Heart right ventricle (tissue), 16 donors: ENCODE measurements around the gene TMEM79. TPM values are rescaled to one million over a fixed set of nuclear protein-coding genes. Genes with fewer than 3 reads are reported as not detected.

ENCODE experiments used
- ATAC-seq, 8 donors: fragments of 200-7000 bp; cut with Tn5 transposase; one replicate each; pipeline ENCODE4 v1.9.1; 2020; ENCODE audit warnings: mild to moderate bottlenecking in 8 of 8, moderate library complexity in 8 of 8, moderate number of reproducible peaks in 1 of 8
- DNase-seq, 2 donors: peaks; one replicate each; pipeline ENCODE4 v3.0.0-alpha.2; 2020
- H3K27ac ChIP-seq, 10 donors: fragments of 200-600 bp; sonication (generic) in 2 of 10; one replicate each; pipeline versions ENCODE4 v1.5.0 to v1.8.0; 2020 to 2022; ENCODE audit warnings: mild to moderate bottlenecking in 3 of 10
- H3K27me3 ChIP-seq, 7 donors: fragments of 200-600 bp; one replicate each; pipeline ENCODE4 v1.8.0; 2021 to 2022; ENCODE audit warnings: mild to moderate bottlenecking in 2 of 7
- H3K36me3 ChIP-seq, 9 donors: fragments of 200-600 bp; sonication (generic) in 1 of 9; one replicate each; pipeline versions ENCODE4 v1.5.0 to v1.8.0; 2020 to 2022; ENCODE audit warnings: mild to moderate bottlenecking in 2 of 9
- H3K4me1 ChIP-seq, 9 donors: fragments of 200-600 bp; sonication (generic) in 1 of 9; one replicate each; pipeline versions ENCODE4 v1.5.0 to v1.8.0; 2020 to 2022; ENCODE audit warnings: mild to moderate bottlenecking in 4 of 9
- H3K4me3 ChIP-seq, 10 donors: fragments of 200-600 bp; sonication (generic) in 2 of 10; one replicate each; pipeline versions ENCODE4 v1.5.0 to v1.8.0; 2020 to 2022; ENCODE audit warnings: mild to moderate bottlenecking in 7 of 10, moderate library complexity in 2 of 10
- H3K9me3 ChIP-seq, 11 donors: fragments of 200-600 bp in 10 of 11; sonication (generic) in 2 of 11; one replicate each; pipeline versions ENCODE4 v1.5.0 to v1.8.0; 2013 to 2022; ENCODE audit warnings: mild to moderate bottlenecking in 2 of 11, control low read depth in 1 of 11, moderate library complexity in 1 of 11
- WGBS, 2 donors: extraction: QIAGEN DNeasy Blood & Tissue Kit; methylation state at CpG; one replicate each; pipeline ENCODE4 v1.1.7; 2013; ENCODE audit warnings: inconsistent platforms in 1 of 2; 5-methylcytosine and 5-hydroxymethylcytosine counted together
- intact Hi-C, 10 donors: fragments of 100-400 bp; cut with DNase I; formaldehyde crosslinking; loops; one replicate each; pipeline versions ENCODE4 v1.11.1 to v1.14.2; 2022
- polyA plus RNA-seq, 2 donors: library from polyadenylated mRNA; stranded (reverse); fragments of 200-250 nt; gene quantifications; one replicate each; pipeline ENCODE4 v1.2.3, GENCODE V29; 2013
- total RNA-seq, 10 donors: library from RNA; stranded (reverse); fragmentation: NEBNext Ultra II Directional in 3 of 10; extraction: Animal tissue kit (Norgen Biotek cat#: 25700) in 3 of 10; gene quantifications; one replicate each; pipeline versions ENCODE4 v1.2.1 to v1.2.4, GENCODE V29; 2021 to 2023
- TF ChIP-seq, protein P1 (sequence below), 9 donors: fragments of 200-600 bp; sonication (generic) in 2 of 9; IDR thresholded peaks; one replicate each; pipeline versions ENCODE4 v1.5.0 to v1.8.0; 2021 to 2022; ENCODE audit warnings: antibody characterized with exemption in 9 of 9, mild to moderate bottlenecking in 5 of 9, moderate library complexity in 1 of 9
- donor health status: Arrhythmogenic right ventricular cardiomyopathy.
- donor health status: ischemic (EF 13 %, LVEDD 7.1; RV severe dilation, severe dysfunction).
- donor health status: healthy with polysubstance abuse.
- donor health status: DM: no; HTN: yes; CAD: no.
- donor health status: DM: no; HTN: no; CAD: no.
- donor health status: ischemic (EF 25% LVEDD 6.9; RV normal size, moderate dysfunction).
- donor health status: ischemic (EF 25% LVEDD 5.7; RV mildly dilated, moderate dysfunction).
- donor health status: healthy.
- donor health status: DM: yes; HTN: yes; CAD: no.
- donor health status: Ischemic cardiomyopathy.
- donor health status: ischemic (EF 35%, LVEDD 5.7; RV mildly dilated, moderate dysfunction).
- donor health status: nonischemic (EF 11% LVEDD 7.7; RV severe dilation, severe dysfunction).
- donor health status: DM: yes; HTN: yes; CAD: no.
- donor health status: PGD.
- donor health status: ischemic (EF 29% LVEDD 5.4; RV normal size, mild dysfunction).
- donor health status: nonischemic (EF 23%, LVEDD 6.1; RV moderate dilation, normal function).

The TMEM79 gene
- total and polyA plus RNA-seq, 12 donors, result 0.82 to 2.3 (median 1.7) TPM

- Histone ChIP-seq H3K4me1 (peaks cover 0 to 56% (median 28%) of the 10 kb centered on the region in 9 donors), H3K4me3 (peak overlapping the region; percentile 72 to 97 (median 88)), H3K36me3 (peaks cover 0 to 32% (median 2%) of the 10 kb centered on the region in 9 donors), H3K27ac (peak overlapping the region in 6 of 10 donors; percentile 85 to 98 (median 92)), H3K9me3 (no peaks in the 10 kb centered on the region), H3K27me3 (no peaks in the 10 kb centered on the region)
- WGBS, 2 donors, result 85 to 91% methylated on average over 1 of the region's 1 CpG
- ATAC-seq (no peak), DNase-seq (no peak)
- TF ChIP-seq, protein P1, sequence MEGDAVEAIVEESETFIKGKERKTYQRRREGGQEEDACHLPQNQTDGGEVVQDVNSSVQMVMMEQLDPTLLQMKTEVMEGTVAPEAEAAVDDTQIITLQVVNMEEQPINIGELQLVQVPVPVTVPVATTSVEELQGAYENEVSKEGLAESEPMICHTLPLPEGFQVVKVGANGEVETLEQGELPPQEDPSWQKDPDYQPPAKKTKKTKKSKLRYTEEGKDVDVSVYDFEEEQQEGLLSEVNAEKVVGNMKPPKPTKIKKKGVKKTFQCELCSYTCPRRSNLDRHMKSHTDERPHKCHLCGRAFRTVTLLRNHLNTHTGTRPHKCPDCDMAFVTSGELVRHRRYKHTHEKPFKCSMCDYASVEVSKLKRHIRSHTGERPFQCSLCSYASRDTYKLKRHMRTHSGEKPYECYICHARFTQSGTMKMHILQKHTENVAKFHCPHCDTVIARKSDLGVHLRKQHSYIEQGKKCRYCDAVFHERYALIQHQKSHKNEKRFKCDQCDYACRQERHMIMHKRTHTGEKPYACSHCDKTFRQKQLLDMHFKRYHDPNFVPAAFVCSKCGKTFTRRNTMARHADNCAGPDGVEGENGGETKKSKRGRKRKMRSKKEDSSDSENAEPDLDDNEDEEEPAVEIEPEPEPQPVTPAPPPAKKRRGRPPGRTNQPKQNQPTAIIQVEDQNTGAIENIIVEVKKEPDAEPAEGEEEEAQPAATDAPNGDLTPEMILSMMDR (IDR thresholded peaks at IDR 0.05), result no peak
- intact Hi-C loops, result no loop called here
Observed at GRCh38 chr1:156283521-156283920, 604 bp upstream of the TMEM79 start.

DNA sequence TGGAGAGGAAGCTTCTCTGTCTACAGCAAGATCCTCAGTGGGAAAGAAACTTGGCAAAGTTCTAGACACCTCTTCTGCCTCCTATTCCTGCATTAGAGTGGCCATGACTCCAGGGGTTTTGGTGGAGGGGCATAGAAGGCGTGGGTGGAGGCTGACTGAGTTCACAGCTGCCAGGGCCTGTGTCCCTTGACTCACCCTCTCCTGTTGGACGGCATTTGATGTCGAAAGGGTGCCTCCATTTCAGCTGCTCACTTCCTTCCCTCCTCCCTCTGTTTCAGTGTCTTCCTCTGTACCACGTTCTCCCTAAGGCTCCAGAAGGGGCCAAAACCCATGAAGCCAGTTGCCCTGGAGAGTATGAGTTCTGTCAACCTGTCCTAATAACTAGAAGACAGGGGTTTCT is 632 bp downstream of the TMEM79 start:
- TF ChIP-seq, protein P1 (IDR thresholded peaks at IDR 0.05), result no peak
- Histone ChIP-seq H3K4me3 (no peak overlapping the region), H3K27ac (peak overlapping the region in 1 of 10 donors; percentile 36), H3K27me3 (no peaks in the 10 kb centered on the region), H3K36me3 (peaks cover 0 to 32% (median 5%) of the 10 kb centered on the region in 9 donors), H3K9me3 (no peaks in the 10 kb centered on the region), H3K4me1 (peaks cover 0 to 46% (median 28%) of the 10 kb centered on the region in 9 donors)
- DNase-seq, result no peak
- WGBS, 2 donors, result 79 to 84% methylated on average over 4 of the region's 4 CpGs
- ATAC-seq, result no peak
- intact Hi-C loops, result no loop called here

- TF ChIP-seq, protein P1 (IDR thresholded peaks at IDR 0.05), result no peak
- no peak overlapping the region for H3K4me3 ChIP-seq
- ATAC-seq (no peak), DNase-seq (no peak)
- 90 to 94% methylated on average over 21 of the region's 21 CpGs for WGBS, 2 donors
- H3K27ac ChIP-seq, result no peak overlapping the region
- H3K36me3 ChIP-seq, result peaks cover 0 to 26% (median 5%) of the 10 kb centered on the region in 9 donors
- H3K27me3 ChIP-seq, result no peaks in the 10 kb centered on the region
- intact Hi-C loops, result no loop called here
- H3K4me1 ChIP-seq, result peaks cover 0 to 40% (median 24%) of the 10 kb centered on the region in 9 donors
- H3K9me3 ChIP-seq, result no peaks in the 10 kb centered on the region
Observed at GRCh38 chr1:156285437-156285836, 1.3 kb downstream of the TMEM79 start.

GRCh38 chr1:156286061-156286460 is 1.9 kb downstream of the TMEM79 start:
- TF ChIP-seq, protein P1 (IDR thresholded peaks at IDR 0.05), result no peak
- intact Hi-C loops, result no loop called here
- no peak overlapping the region for H3K27ac ChIP-seq
- DNase-seq (no peak), ATAC-seq (no peak)
- H3K9me3 ChIP-seq, result no peaks in the 10 kb centered on the region
- H3K36me3 ChIP-seq, result peaks cover 0 to 26% (median 5%) of the 10 kb centered on the region in 9 donors
- WGBS, 2 donors, result 91 to 98% methylated on average over 8 of the region's 8 CpGs
- H3K4me1 ChIP-seq, result peaks cover 0 to 40% (median 23%) of the 10 kb centered on the region in 9 donors
- no peak overlapping the region for H3K4me3 ChIP-seq
- H3K27me3 ChIP-seq, result no peaks in the 10 kb centered on the region
